ENCODE data around the gene RASEF.

RASEF gene

GRCh38 chr9:83006378-83006777 lies 56.6 kb downstream of the RASEF start:
- Histone ChIP-seq H2BK15ac (ENCODE audit: low read length) (no peak overlapping the region), H3K79me1 (ENCODE audit: low read depth, low read length) (no peaks in the 10 kb centered on the region), H2BK120ac (ENCODE audit: low read depth, low read length) (no peak overlapping the region), H3K9ac (ENCODE audit: low read depth, low read length, poor library complexity) (no peak overlapping the region), H4K8ac (ENCODE audit: low read depth, low read length) (no peak overlapping the region), H3K9me3 (replicated peaks in 1 of 2; ENCODE audit: control insufficient read depth in 2 of 2, insufficient read depth in 1 of 2, low read depth in 1 of 2, low read length in 2 of 2) (no peaks in the 10 kb centered on the region), H3K4me2 (ENCODE audit: insufficient read depth, low read length, poor library complexity, severe bottlenecking) (no peak overlapping the region), H2AK5ac (ENCODE audit: low read depth, low read length) (no peak overlapping the region), H3K4me3 (ENCODE audit: low read length in 2 of 2) (no peak overlapping the region), H3K36me3 (replicated peaks in 1 of 2; ENCODE audit: control insufficient read depth in 2 of 2, insufficient read depth in 2 of 2, low read length in 2 of 2) (no peaks in the 10 kb centered on the region), H3K4ac (ENCODE audit: low read length) (no peak overlapping the region), H3K27me3 (ENCODE audit: control insufficient read depth in 3 of 3, insufficient read depth in 3 of 3, low read depth in 1 of 3, low read length in 3 of 3) (no peaks in the 10 kb centered on the region), H4K91ac (ENCODE audit: low read depth, low read length, poor library complexity) (no peak overlapping the region), H3K14ac (ENCODE audit: low read length) (no peak overlapping the region), H3K27ac (replicated peaks; ENCODE audit: low read length) (no peak overlapping the region), H2AFZ (ENCODE audit: low read length) (no peak overlapping the region), H3K18ac (ENCODE audit: low read length) (no peak overlapping the region), H2BK5ac (ENCODE audit: low read length) (no peak overlapping the region), H3K23ac (ENCODE audit: low read depth, low read length, poor library complexity) (no peak overlapping the region), H2BK12ac (ENCODE audit: low read length) (no peak overlapping the region), H3K4me1 (ENCODE audit: control insufficient read depth in 2 of 2, insufficient read depth in 1 of 2, low read depth in 1 of 2, low read length in 2 of 2) (no peaks in the 10 kb centered on the region)
- no peak for DNase-seq (ENCODE audit: low spot score)

GRCh38 chr9:83005963-83006362 lies 57.0 kb downstream of the RASEF start:
- Histone ChIP-seq H3K18ac (ENCODE audit: low read length) (no peak overlapping the region), H4K91ac (ENCODE audit: low read depth, low read length, poor library complexity) (no peak overlapping the region), H3K36me3 (replicated peaks in 1 of 2; ENCODE audit: control insufficient read depth in 2 of 2, insufficient read depth in 2 of 2, low read length in 2 of 2) (no peaks in the 10 kb centered on the region), H4K8ac (ENCODE audit: low read depth, low read length) (no peak overlapping the region), H3K23ac (ENCODE audit: low read depth, low read length, poor library complexity) (no peak overlapping the region), H2BK120ac (ENCODE audit: low read depth, low read length) (no peak overlapping the region), H3K9me3 (replicated peaks in 1 of 2; ENCODE audit: control insufficient read depth in 2 of 2, insufficient read depth in 1 of 2, low read depth in 1 of 2, low read length in 2 of 2) (no peaks in the 10 kb centered on the region), H3K14ac (ENCODE audit: low read length) (no peak overlapping the region), H3K4me1 (ENCODE audit: control insufficient read depth in 2 of 2, insufficient read depth in 1 of 2, low read depth in 1 of 2, low read length in 2 of 2) (no peaks in the 10 kb centered on the region), H3K4me3 (ENCODE audit: low read length in 2 of 2) (no peak overlapping the region), H2AFZ (ENCODE audit: low read length) (no peak overlapping the region), H3K9ac (ENCODE audit: low read depth, low read length, poor library complexity) (no peak overlapping the region), H3K79me1 (ENCODE audit: low read depth, low read length) (no peaks in the 10 kb centered on the region), H2AK5ac (ENCODE audit: low read depth, low read length) (no peak overlapping the region), H2BK12ac (ENCODE audit: low read length) (no peak overlapping the region), H3K4me2 (ENCODE audit: insufficient read depth, low read length, poor library complexity, severe bottlenecking) (no peak overlapping the region), H3K27me3 (ENCODE audit: control insufficient read depth in 3 of 3, insufficient read depth in 3 of 3, low read depth in 1 of 3, low read length in 3 of 3) (no peaks in the 10 kb centered on the region), H3K27ac (replicated peaks; ENCODE audit: low read length) (no peak overlapping the region), H3K4ac (ENCODE audit: low read length) (no peak overlapping the region), H2BK5ac (ENCODE audit: low read length) (no peak overlapping the region), H2BK15ac (ENCODE audit: low read length) (no peak overlapping the region)
- no peak for DNase-seq (ENCODE audit: low spot score)
- WGBS, 2 donors (ENCODE audit: extremely low coverage in 2 of 2, insufficient read length in 2 of 2, insufficient replicate concordance in 1 of 2) = no CpG with 5 or more reads among the region's 2 CpGs

GRCh38 chr9:83005361-83005760 lies 57.6 kb downstream of the RASEF start:
- Histone ChIP-seq H3K27ac (replicated peaks; ENCODE audit: low read length) (no peak overlapping the region), H3K4me3 (ENCODE audit: low read length in 2 of 2) (no peak overlapping the region), H4K91ac (ENCODE audit: low read depth, low read length, poor library complexity) (no peak overlapping the region), H3K18ac (ENCODE audit: low read length) (no peak overlapping the region), H3K36me3 (replicated peaks in 1 of 2; ENCODE audit: control insufficient read depth in 2 of 2, insufficient read depth in 2 of 2, low read length in 2 of 2) (no peaks in the 10 kb centered on the region), H2AK5ac (ENCODE audit: low read depth, low read length) (no peak overlapping the region), H2BK12ac (ENCODE audit: low read length) (no peak overlapping the region), H2BK120ac (ENCODE audit: low read depth, low read length) (no peak overlapping the region), H4K8ac (ENCODE audit: low read depth, low read length) (no peak overlapping the region), H3K9ac (ENCODE audit: low read depth, low read length, poor library complexity) (no peak overlapping the region), H3K27me3 (ENCODE audit: control insufficient read depth in 3 of 3, insufficient read depth in 3 of 3, low read depth in 1 of 3, low read length in 3 of 3) (no peaks in the 10 kb centered on the region), H3K79me1 (ENCODE audit: low read depth, low read length) (no peaks in the 10 kb centered on the region), H3K4me2 (ENCODE audit: insufficient read depth, low read length, poor library complexity, severe bottlenecking) (no peak overlapping the region), H2AFZ (ENCODE audit: low read length) (no peak overlapping the region), H3K4ac (ENCODE audit: low read length) (no peak overlapping the region), H3K14ac (ENCODE audit: low read length) (no peak overlapping the region), H3K9me3 (replicated peaks in 1 of 2; ENCODE audit: control insufficient read depth in 2 of 2, insufficient read depth in 1 of 2, low read depth in 1 of 2, low read length in 2 of 2) (no peaks in the 10 kb centered on the region), H2BK15ac (ENCODE audit: low read length) (no peak overlapping the region), H3K23ac (ENCODE audit: low read depth, low read length, poor library complexity) (no peak overlapping the region), H2BK5ac (ENCODE audit: low read length) (no peak overlapping the region), H3K4me1 (ENCODE audit: control insufficient read depth in 2 of 2, insufficient read depth in 1 of 2, low read depth in 1 of 2, low read length in 2 of 2) (no peaks in the 10 kb centered on the region)
- WGBS, 2 donors (ENCODE audit: extremely low coverage in 2 of 2, insufficient read length in 2 of 2, insufficient replicate concordance in 1 of 2) = no CpG with 5 or more reads among the region's 1 CpG
- DNase-seq (ENCODE audit: low spot score) = no peak

GRCh38 chr9:83002329-83002728 lies 60.6 kb downstream of the RASEF start:
- Histone ChIP-seq H2BK5ac (ENCODE audit: low read length) (no peak overlapping the region), H2BK15ac (ENCODE audit: low read length) (no peak overlapping the region), H3K4me1 (ENCODE audit: control insufficient read depth in 2 of 2, insufficient read depth in 1 of 2, low read depth in 1 of 2, low read length in 2 of 2) (no peaks in the 10 kb centered on the region), H3K27me3 (ENCODE audit: control insufficient read depth in 3 of 3, insufficient read depth in 3 of 3, low read depth in 1 of 3, low read length in 3 of 3) (no peaks in the 10 kb centered on the region), H3K9ac (ENCODE audit: low read depth, low read length, poor library complexity) (no peak overlapping the region), H3K4me3 (ENCODE audit: low read length in 2 of 2) (no peak overlapping the region), H3K36me3 (replicated peaks in 1 of 2; ENCODE audit: control insufficient read depth in 2 of 2, insufficient read depth in 2 of 2, low read length in 2 of 2) (no peaks in the 10 kb centered on the region), H2BK120ac (ENCODE audit: low read depth, low read length) (no peak overlapping the region), H2AK5ac (ENCODE audit: low read depth, low read length) (no peak overlapping the region), H3K18ac (ENCODE audit: low read length) (no peak overlapping the region), H2BK12ac (ENCODE audit: low read length) (no peak overlapping the region), H4K91ac (ENCODE audit: low read depth, low read length, poor library complexity) (no peak overlapping the region), H3K27ac (replicated peaks; ENCODE audit: low read length) (no peak overlapping the region), H3K9me3 (replicated peaks in 1 of 2; ENCODE audit: control insufficient read depth in 2 of 2, insufficient read depth in 1 of 2, low read depth in 1 of 2, low read length in 2 of 2) (no peaks in the 10 kb centered on the region), H3K79me1 (ENCODE audit: low read depth, low read length) (no peaks in the 10 kb centered on the region), H3K14ac (ENCODE audit: low read length) (no peak overlapping the region), H3K23ac (ENCODE audit: low read depth, low read length, poor library complexity) (no peak overlapping the region), H3K4ac (ENCODE audit: low read length) (no peak overlapping the region), H4K8ac (ENCODE audit: low read depth, low read length) (no peak overlapping the region), H2AFZ (ENCODE audit: low read length) (no peak overlapping the region), H3K4me2 (ENCODE audit: insufficient read depth, low read length, poor library complexity, severe bottlenecking) (no peak overlapping the region)
- no CpG with 5 or more reads among the region's 2 CpGs for WGBS, 2 donors (ENCODE audit: extremely low coverage in 2 of 2, insufficient read length in 2 of 2, insufficient replicate concordance in 1 of 2)
- DNase-seq (ENCODE audit: low spot score) = no peak
